Hindlimb muscle (tissue), 1 donor: ENCODE measurements around the gene CYTH4. TPM values are rescaled to one million over a fixed set of nuclear protein-coding genes. Genes with fewer than 3 reads are reported as not detected.
A peak's percentile ranks its signal among the peaks of the same experiment; 100 is the strongest.
"Not testable (repeated sequence)": the region's sequence is repeated elsewhere in the genome, so short reads cannot be mapped to it uniquely, and the experiment has no call there.

Experiments used
- DNase-seq: peaks from one replicate; pipeline ENCODE4 v3.0.0-alpha.2; 2013
- polyA plus RNA-seq: library from polyadenylated mRNA; unstranded; fragments of 120-200 nt; gene quantifications from one replicate; pipeline ENCODE4 v1.2.1, GENCODE V29; 2013; ENCODE audit not compliant: insufficient read length

The CYTH4 gene
- polyA plus RNA-seq, 1 donor: 10.0 TPM

GRCh38 chr22:37310815-37311595 is 28.7 kb downstream of the CYTH4 start:
- DNase-seq: no peak

DNA sequence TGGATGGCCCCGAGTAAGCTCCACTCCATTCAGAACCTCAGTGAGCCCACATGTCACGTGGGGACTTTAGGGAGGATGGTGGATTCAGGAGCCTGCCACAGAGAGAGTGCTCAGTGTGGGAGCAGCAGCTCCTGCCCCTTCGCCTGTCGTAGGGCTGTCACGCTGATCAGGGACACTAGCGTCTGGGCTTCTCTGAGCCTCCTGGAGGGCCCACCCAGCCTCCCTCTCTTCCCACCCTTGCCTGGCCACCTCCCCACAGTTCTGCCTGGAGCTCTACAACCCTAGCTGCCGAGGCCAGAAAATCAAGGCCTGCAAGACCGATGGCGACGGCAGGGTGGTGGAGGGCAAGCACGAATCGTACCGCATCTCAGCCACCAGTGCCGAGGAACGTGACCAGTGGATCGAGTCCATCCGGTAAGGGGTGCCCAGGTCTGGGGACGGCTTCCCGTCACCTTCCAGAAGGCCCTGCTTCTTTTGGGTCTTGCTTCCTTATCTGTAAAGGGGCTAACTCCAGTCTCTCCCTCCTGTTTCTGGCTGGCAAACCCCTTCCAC is 29.5 kb downstream of the CYTH4 start:
- no peak for DNase-seq

GRCh38 chr22:37312549-37313183 is 30.4 kb downstream of the CYTH4 start:
- no peak for DNase-seq

GRCh38 chr22:37313376-37314314 is 31.3 kb downstream of the CYTH4 start:
- DNase-seq: no peak

DNA sequence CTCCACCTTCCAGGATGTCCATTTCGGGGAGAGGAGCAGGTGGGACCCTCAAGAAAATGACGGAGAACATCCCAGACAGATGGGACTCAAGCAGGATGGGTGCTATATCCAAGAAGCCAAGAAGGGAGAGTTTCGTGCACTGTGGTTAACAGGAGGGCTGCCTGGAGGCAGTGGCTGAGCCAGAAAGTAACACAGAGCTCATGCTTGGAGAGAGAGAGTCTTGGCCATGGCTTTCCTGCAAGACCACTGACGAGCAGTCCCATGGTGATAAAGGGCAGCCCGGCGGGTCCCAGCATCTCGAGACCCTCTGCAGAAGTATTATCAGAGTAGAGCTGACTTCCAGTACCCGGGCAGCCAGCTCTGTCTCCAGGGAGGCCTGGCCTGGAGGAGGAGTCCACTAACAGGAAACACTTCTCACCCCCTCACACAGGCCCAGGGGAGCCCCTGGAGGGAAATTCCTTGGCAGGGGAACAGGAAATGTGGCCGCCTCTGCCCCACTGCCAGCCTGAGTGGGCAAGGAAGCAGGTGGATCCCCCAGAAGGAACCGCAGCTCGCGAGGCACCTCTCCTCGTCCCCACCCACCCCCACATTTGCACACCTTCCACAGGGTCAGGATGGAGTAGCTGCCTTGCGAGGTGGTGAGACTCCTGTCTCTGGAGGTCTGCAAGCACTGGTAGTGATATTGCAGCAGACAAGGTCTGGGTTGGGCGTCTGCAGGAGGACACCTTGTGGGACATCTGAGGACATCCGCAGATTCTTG is 32.2 kb downstream of the CYTH4 start:
- DNase-seq: no peak

GRCh38 chr22:37316405-37316804 is 34.1 kb downstream of the CYTH4 start:
- no peak for DNase-seq

- DNase-seq: peak; percentile 76
Measured at GRCh38 chr22:37316875-37317371, 34.6 kb downstream of the CYTH4 start.

- no peak for DNase-seq
Measured at GRCh38 chr22:37317698-37318210, 35.4 kb downstream of the CYTH4 start.

DNA sequence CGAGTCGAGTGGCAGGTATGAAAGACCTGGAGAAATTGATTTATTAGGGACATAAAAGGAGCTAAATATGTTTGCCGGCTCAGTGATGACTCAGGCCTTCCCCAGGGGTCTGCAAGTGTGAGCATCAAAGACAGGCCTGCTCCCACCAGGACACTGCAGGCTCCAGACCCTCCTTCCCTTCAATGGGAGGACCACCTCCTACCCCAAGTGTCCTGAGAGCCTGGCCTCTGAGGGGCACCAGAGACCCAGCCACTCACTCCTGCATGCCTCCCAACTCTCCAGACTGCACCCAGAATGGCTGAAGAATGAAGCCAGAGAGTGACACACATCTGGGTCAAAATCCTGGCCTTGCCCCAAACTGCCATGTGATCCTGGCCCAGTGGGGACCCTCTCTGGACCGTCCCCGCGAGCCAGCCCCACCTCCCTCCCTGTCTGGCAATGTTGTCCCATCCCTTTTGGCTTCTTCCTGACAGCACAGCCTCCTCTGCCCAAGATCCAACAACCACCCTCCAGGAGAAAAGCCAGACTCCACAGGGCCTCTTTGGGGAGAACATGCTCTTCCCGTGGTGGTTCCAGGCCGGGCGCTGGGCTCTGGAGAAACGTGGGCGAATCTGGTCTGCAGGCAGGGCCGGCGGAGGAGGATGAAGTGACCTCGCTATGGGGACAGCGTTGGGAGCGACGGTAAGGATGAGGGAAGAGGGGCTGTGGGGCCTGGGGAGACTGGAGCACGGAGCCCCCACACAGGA is 36.2 kb downstream of the CYTH4 start:
- DNase-seq: no peak

DNA sequence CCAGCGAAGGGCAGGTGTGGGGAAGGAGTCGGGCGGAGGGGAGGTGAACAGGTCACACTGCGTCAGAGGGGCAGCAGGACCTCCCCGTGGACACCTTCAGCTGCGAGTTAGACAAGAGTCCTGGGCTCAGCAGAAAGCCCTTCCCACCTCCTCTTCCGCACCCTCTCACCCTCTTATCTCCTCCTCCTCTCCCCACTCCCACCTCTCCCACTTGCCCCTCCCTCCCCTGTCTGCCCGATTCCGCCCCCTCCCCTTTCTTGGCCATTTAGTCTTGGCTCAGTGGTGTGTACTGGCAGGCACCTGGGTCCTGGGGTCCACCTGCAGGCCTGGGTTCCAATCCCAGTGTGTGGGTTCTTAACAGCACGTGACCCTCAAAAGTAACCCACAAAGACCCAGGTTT is 37.2 kb downstream of the CYTH4 start:
- no peak for DNase-seq

DNA sequence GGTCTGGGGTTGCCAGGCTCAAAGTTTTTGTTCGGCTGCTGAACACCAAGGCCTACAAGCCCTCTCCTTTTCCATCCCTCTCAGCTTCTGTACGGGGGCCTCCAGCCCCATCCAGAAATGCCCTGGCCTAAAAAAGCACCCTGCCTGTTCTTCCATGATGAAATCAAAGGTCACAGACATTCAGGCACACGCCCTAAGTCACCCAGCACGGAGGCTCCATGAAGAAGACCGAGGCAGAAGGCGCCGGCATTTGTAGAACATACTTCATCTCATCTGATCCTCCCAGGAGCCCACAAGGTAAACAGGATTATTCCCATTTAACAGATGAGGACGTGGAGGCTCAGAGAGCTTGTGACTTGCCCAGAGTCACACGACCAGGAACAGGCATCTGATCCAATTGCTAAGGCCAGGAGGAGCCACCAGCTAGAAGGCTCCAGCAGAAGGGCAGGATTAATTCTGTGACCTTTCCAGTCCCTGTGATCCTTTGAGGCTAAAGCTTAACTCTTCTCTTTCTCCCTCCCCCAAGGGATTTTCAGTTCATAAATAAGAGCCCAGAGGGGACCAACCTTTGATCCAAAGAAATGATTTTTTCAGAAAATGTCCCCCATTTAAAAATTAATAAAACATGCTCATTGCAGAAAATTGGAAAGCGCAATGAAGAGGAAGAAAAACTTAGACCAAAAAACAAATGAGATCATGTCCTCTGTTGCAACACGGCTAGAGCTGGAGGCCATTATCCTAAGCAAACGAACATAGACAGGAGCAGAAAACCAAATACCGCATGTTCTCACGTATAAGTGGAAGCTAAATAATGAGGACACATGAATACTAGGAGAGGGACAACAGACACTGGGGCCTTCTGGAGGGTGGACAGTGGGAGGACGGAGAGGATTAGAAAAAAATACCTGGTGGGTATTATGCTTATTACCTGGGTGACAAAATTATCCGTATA is 38.7 kb downstream of the CYTH4 start:
- DNase-seq: no peak

GRCh38 chr22:37324340-37325038 is 42.2 kb downstream of the CYTH4 start:
- DNase-seq: no peak

- no peak for DNase-seq
Measured at GRCh38 chr22:37325039-37325395, 42.7 kb downstream of the CYTH4 start.

- no peak for DNase-seq
Measured at GRCh38 chr22:37326726-37327125, 44.4 kb downstream of the CYTH4 start.

DNA sequence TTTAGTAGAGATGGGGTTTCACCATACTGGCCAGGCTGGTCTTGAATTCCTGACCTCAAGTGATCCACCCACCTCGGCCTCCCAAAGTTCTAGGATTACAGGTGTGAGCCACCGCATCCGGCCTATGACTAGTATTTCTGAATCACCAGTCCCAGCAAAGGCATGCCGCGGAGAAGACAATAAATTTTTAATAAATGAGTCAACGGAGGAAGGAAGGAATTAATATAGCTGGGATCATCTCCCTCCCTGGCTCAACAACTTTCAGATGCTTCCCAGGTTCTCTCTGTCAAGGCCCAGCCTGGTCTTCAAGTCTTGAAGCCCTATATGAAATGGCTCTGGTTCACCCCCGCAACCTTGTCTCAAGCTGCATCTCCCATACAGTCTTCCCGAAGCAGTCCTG is 45.7 kb downstream of the CYTH4 start:
- no peak for DNase-seq

DNA sequence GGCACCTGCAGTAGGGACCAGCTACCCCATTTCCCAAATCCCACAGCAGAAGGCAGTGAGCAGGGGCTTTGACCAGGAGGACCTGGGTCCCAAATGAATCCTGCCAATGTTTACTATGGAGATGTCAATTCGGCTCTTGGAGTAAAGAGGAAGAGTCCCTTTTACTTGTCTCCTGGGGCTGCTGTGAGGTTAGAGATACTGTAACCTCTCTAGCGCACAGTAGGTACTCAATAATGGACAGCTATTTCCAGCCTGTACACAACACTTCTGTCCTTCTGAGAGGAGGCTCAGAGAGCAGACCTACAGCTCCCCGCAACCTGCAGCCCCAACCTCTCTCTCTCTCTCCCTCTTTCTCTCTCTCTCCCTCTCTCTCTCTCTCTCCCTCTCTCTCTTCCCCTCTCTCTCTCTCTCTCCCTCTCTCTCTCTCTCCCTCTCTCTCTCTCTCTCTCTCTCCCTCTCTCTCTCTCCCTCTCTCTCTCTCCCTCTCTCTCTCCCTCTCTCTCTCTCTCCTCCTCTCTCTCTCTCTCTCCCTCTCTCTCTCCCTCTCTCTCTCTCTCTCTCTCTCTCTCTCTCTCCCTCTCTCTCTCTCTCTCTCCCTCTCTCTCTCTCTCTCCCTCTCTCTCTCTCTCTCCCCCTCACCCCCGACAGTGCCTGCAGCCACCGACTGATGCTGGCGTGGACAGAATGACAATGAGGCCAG is 46.4 kb downstream of the CYTH4 start:
- not testable (repeated sequence) for DNase-seq

GRCh38 chr22:37329238-37330140 is 47.2 kb downstream of the CYTH4 start:
- no peak for DNase-seq
